ENCODE data around the gene KIF1B.
"Not testable (repeated sequence)": the region's sequence is repeated elsewhere in the genome, so short reads cannot be mapped to it uniquely, and the experiment has no call there.

The KIF1B gene

GRCh38 chr1:10398278-10398733 lies 187.9 kb downstream of the KIF1B start:
- no peak for DNase-seq

- peak; percentile 97 for DNase-seq
Measured at GRCh38 chr1:10398734-10399443, 188.5 kb downstream of the KIF1B start, which contains the start of gene PGD. TSS of gene PGD (plus strand) at chr1:10399064. CDS start at chr1:10399118, 54 bp downstream.

GRCh38 chr1:10399444-10399941 lies 189.1 kb downstream of the KIF1B start:
- peak; percentile 66 for DNase-seq

GRCh38 chr1:10400013-10400412 lies 189.6 kb downstream of the KIF1B start:
- no peak for DNase-seq

GRCh38 chr1:10401281-10401680 lies 190.9 kb downstream of the KIF1B start:
- no peak for DNase-seq

GRCh38 chr1:10402729-10403274 lies 192.4 kb downstream of the KIF1B start:
- DNase-seq: no peak

GRCh38 chr1:10407201-10407600 lies 196.8 kb downstream of the KIF1B start:
- no peak for DNase-seq

- no peak for DNase-seq
Measured at GRCh38 chr1:10415211-10415930, 205.0 kb downstream of the KIF1B start.

- DNase-seq: not testable (repeated sequence)
Measured at GRCh38 chr1:10415967-10416366, 205.6 kb downstream of the KIF1B start.

- not testable (repeated sequence) for DNase-seq
Measured at GRCh38 chr1:10418741-10419140, 208.4 kb downstream of the KIF1B start.

GRCh38 chr1:10419351-10419750 lies 209.0 kb downstream of the KIF1B start:
- no peak for DNase-seq

GRCh38 chr1:10421637-10422036 lies 211.3 kb downstream of the KIF1B start:
- DNase-seq: no peak

GRCh38 chr1:10424034-10424433 lies 213.7 kb downstream of the KIF1B start:
- DNase-seq: no peak

- DNase-seq: no peak
Measured at GRCh38 chr1:10424651-10425050, 214.3 kb downstream of the KIF1B start.

- DNase-seq: not testable (repeated sequence)
Measured at GRCh38 chr1:10425826-10426534, 215.6 kb downstream of the KIF1B start.

GRCh38 chr1:10426535-10426848 lies 216.1 kb downstream of the KIF1B start:
- DNase-seq: not testable (repeated sequence)

- no peak for DNase-seq
Measured at GRCh38 chr1:10428984-10429383, 218.6 kb downstream of the KIF1B start.

- DNase-seq: no peak
Measured at GRCh38 chr1:10429868-10430215, 219.5 kb downstream of the KIF1B start.

- peak; percentile 85 for DNase-seq
Measured at GRCh38 chr1:10430216-10431069, 220.1 kb downstream of the KIF1B start, which contains the start of gene CENPS. TSS of gene CENPS (plus strand) at chr1:10430433. CDS start at chr1:10430518, 85 bp downstream.

Data from NCI-H1105 treated with DMSO at 0.1 percent for 48 hours (cell line).